Gastroesophageal sphincter (tissue), 2 donors: ENCODE measurements around the gene AHR.

Experiments
- EP300 ChIP-seq: sonication (generic); formaldehyde crosslinking; IDR thresholded peaks from one replicate; pipeline ENCODE4 v1.6.1; 2017; ENCODE audit warnings: antibody characterized with exemption, mild to moderate bottlenecking
- POLR2A ChIP-seq, 2 donors: fragments of 450-650 bp; IDR thresholded peaks; one replicate each; pipeline ENCODE4 v1.6.1; 2017; ENCODE audit warnings: antibody characterized with exemption in 2 of 2, mild to moderate bottlenecking in 2 of 2, moderate library complexity in 1 of 2

DNA sequence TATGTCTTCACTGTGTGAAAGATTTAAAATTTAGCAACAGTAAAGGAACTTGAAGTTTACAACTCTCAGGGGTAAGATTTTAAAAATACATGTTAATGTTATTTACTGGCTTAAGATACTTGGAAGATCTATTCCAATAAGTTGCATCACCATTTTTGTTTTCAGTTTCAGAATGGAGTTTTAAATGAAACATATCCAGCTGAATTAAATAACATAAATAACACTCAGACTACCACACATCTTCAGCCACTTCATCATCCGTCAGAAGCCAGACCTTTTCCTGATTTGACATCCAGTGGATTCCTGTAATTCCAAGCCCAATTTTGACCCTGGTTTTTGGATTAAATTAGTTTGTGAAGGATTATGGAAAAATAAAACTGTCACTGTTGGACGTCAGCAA is 44.3 kb downstream of the AHR start:
- TF ChIP-seq EP300 (no peak), POLR2A (IDR thresholded peaks at IDR 0.05) (no peak)
